Astrocyte of the cerebellum (primary cell): ENCODE data around the gene MDM2.
"Not testable (repeated sequence)": the region's sequence is repeated elsewhere in the genome, so short reads cannot be mapped to it uniquely, and the experiment has no call there.

Source experiments
- DNase-seq: peaks from one replicate; pipeline ENCODE4 v3.0.0-alpha.2; 2011; ENCODE audit warnings: low read depth
- H3K4me3 ChIP-seq: 2 replicates; pipeline ENCODE4 v1.5.1; 2011; ENCODE audit warnings: mild to moderate bottlenecking, low read depth, low read length, moderate library complexity
- in situ Hi-C: cut with HindIII; loops from 2 replicates; pipeline ENCODE4 v1.10.0; 2017; ENCODE audit warnings: low sequenced_read_pairs
- TF ChIP-seq, protein P1 (sequence below): IDR thresholded peaks from 2 replicates; pipeline ENCODE4 v1.5.1; 2012; ENCODE audit warnings: low read length, low read depth, moderate library complexity, mild to moderate bottlenecking; ENCODE audit errors: missing control alignments

MDM2 gene

DNA sequence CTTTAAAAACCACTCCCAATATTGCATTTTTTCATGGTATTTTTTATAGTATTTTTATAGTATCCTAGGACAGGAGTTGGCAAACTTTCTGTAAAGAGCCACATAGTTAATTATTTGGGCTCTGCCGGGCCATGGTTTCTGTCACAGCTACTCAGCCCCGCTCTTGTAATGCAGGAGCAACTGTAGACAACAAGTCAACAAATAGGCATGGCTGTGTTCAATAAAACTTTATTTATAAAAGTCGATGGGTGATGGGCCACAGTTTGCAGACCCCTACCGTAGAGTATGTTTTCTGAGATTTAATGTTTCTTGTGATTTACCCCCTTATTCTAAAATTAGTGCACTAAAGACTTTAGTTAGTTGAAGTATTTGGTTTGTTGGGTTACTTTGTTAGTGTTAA, 25.5 kb downstream of the MDM2 start:
- TF ChIP-seq, protein P1, sequence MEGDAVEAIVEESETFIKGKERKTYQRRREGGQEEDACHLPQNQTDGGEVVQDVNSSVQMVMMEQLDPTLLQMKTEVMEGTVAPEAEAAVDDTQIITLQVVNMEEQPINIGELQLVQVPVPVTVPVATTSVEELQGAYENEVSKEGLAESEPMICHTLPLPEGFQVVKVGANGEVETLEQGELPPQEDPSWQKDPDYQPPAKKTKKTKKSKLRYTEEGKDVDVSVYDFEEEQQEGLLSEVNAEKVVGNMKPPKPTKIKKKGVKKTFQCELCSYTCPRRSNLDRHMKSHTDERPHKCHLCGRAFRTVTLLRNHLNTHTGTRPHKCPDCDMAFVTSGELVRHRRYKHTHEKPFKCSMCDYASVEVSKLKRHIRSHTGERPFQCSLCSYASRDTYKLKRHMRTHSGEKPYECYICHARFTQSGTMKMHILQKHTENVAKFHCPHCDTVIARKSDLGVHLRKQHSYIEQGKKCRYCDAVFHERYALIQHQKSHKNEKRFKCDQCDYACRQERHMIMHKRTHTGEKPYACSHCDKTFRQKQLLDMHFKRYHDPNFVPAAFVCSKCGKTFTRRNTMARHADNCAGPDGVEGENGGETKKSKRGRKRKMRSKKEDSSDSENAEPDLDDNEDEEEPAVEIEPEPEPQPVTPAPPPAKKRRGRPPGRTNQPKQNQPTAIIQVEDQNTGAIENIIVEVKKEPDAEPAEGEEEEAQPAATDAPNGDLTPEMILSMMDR: no peak
- in situ Hi-C loops: no loop called here
- no peak overlapping the region for H3K4me3 ChIP-seq
- DNase-seq: no peak

DNA sequence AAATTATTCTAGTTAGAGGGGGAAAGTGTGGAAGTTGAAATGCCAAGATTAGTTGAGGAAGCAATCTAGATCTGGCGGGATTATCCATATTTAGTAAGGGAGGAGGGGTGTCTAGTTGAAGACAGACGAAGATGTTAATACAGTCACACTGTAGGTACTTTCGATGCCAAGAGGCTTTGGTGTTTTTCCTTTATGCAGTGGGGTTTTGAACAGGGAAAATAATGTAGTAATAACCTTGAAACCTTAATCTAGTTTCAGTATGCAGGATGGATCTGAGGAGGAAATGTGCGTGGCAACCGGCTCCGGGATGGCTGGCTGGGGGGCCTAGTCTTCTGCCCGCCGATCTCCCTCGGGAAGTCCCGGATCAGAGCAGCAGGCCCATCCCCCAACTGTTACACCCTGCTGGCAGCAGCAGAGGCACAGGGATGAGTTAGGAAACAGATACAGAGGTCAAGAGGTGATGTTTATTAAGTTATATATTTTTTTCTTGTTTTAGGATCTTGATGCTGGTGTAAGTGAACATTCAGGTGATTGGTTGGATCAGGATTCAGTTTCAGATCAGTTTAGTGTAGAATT, 27.4 kb downstream of the MDM2 start:
- in situ Hi-C loops: no loop called here
- TF ChIP-seq, protein P1: no peak
- no peak for DNase-seq
- no peak overlapping the region for H3K4me3 ChIP-seq

DNA sequence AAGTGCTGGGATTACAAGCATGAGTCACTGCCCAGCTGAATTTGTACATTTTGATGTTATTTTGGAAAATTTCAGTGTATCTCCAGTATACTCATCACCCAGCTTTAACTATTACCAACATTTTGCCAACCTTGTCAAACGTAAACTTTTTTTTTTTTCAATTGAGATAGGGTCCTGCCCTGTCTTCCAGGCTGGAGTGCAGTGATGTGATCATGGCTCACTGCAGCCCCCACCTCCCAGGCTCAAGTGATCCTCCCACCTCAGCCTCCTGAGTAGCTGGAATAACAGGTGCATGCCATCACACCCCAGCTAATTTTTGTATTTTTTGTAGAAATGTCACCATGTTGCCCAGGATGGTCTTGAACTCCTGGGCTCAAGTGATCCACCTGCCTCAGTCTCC, 29.2 kb downstream of the MDM2 start:
- TF ChIP-seq, protein P1: no peak
- no peak overlapping the region for H3K4me3 ChIP-seq
- no peak for DNase-seq
- in situ Hi-C loops: no loop called here

DNA sequence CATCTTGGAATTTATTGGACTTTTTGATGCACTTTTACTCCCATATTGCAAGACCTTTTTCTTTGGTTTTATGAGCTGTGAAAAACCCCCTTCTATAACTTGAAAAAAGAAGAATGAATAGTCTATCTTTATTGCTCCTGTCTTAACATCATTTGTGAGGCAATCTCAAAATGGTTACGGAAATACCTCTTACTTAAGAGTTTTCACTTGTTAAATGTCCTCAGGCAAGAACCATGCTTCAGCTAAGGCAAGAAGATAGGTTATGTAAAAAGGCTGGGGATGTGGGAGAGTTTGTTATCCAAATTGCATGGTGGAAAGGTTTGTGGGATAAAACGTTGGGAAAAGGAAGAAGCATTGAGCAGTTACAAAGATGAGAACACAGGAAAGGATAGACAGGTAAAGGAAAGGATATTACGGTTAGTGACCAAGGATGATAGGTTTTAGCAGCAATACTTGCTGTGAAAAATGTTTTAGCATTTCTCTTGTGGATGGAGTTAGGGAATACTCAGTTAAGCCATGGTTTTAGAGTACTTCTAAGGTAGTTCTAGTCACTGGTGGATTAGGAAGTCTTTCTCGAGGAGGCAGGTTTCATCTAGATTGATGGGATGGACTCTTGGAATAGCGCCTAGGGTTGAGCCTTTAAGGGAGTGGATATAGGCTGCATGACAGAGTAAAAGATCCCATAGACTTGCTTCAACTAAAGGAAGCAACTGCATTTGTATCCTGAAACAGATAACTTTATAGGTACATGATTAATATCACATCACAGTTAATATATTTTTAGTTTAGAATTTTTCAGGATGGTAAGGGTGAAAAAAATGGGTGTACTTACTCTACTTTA, 30.3 kb downstream of the MDM2 start:
- in situ Hi-C loops: no loop called here
- TF ChIP-seq, protein P1: no peak
- H3K4me3 ChIP-seq: no peak overlapping the region
- DNase-seq: no peak

DNA sequence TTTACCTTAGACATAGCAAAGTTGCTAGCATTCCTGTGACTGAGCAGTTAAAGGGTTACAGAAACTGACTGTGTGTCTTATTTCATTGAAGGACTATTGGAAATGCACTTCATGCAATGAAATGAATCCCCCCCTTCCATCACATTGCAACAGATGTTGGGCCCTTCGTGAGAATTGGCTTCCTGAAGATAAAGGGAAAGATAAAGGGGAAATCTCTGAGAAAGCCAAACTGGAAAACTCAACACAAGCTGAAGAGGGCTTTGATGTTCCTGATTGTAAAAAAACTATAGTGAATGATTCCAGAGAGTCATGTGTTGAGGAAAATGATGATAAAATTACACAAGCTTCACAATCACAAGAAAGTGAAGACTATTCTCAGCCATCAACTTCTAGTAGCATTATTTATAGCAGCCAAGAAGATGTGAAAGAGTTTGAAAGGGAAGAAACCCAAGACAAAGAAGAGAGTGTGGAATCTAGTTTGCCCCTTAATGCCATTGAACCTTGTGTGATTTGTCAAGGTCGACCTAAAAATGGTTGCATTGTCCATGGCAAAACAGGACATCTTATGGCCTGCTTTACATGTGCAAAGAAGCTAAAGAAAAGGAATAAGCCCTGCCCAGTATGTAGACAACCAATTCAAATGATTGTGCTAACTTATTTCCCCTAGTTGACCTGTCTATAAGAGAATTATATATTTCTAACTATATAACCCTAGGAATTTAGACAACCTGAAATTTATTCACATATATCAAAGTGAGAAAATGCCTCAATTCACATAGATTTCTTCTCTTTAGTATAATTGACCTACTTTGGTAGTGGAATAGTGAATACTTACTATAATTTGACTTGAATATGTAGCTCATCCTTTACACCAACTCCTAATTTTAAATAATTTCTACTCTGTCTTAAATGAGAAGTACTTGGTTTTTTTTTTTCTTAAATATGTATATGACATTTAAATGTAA, 31.5 kb downstream of the MDM2 start:
- no peak overlapping the region for H3K4me3 ChIP-seq
- TF ChIP-seq, protein P1: no peak
- in situ Hi-C loops: no loop called here
- DNase-seq: no peak

DNA sequence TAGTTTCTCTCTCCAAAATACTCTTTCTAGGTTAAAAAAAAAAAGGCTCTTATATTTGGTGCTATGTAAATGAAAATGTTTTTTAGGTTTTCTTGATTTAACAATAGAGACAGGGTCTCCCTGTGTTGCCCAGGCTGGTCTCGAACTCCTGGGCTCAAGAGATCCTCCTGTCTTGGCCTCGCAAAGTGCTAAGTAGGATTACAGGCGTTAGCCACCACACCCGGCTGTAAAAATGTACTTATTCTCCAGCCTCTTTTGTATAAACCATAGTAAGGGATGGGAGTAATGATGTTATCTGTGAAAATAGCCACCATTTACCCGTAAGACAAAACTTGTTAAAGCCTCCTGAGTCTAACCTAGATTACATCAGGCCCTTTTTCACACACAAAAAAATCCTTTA, 33.2 kb downstream of the MDM2 start:
- H3K4me3 ChIP-seq, DNase-seq, in situ Hi-C loops: not testable (repeated sequence)
